ENCODE results near the gene ULBP3. TPM values are rescaled to one million over a fixed set of nuclear protein-coding genes. Genes with fewer than 3 reads are reported as not detected.
A peak's percentile ranks its signal among the peaks of the same experiment; 100 is the strongest.

ULBP3 gene
- 0.57 TPM for total RNA-seq
- long read RNA-seq: 0 reads

DNA sequence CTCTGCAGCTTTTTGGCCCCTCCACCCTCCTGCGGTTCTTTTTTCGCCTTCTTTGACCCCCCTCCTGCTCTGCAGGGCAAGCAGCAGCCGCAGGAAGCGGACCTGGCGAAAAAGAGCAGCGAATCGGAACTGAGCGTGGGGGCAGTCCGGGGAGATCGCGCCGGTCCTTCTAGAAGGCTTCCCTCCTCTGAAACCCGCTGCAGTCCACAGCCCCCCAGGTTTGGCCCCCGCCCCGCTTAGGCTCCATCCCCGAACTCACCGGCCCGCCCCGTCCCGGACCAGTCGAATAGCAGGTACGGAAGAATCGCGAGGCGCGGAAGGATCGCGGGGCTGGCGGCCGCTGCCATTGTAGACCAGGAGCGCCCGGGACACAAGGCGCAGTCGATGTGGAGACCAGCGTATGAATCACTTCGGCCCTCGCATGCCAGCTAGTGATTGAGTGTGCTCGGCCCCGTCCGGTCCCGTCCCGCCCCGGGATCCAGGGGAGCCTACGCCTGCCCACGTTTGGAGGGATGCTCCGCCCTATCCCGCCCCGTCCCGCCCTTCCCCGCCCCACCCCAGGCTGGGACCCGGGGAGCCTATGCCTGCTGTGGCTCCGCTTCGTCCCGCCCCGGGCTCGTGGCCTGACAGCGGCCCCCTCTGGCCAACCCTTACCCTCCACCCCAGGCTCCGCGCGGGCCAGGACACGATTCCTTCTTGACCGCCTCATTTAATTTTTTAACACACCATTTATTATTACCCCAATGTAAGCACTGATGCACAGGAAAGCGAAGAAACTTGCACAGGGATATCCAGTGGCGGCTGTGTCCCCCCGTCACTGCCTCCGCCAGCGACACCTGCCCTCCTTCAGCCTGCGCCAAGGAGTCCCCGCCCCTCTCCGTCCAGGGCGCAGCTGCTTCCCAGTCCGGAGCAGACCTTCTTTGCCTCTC lies at the start of gene ULBP3:
TSS of gene ULBP3 (minus strand) at position 402 of the 929 bp plus-strand sequence. CDS start at position 347, 55 bp downstream.
- DNase-seq (ENCODE audit: low spot score): peak; percentile 90
- intact Hi-C loops (cut with DNase I): no loop called here

DNA sequence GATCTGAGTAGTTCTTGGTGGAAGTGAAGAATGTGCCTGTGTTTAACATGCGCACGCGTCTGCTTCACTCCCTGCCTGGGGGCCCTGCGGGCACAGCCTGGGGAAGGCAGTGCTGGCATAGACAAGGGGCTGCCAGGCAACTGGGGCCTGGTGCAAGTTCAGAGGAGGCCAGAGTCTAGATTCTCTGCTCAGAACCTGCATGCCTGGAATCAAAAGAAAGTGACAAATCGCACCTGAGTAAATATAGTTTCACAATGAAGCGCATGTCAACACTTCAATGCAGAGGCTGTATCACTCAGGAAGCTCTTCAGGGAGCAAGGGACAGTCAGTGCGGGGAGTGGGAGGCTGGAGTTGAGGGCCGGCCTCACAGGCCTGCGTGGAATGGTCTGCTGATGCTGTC lies 49.7 kb upstream of the ULBP3 start:
- intact Hi-C loops (cut with DNase I): no loop called here
- no peak for DNase-seq (ENCODE audit: low spot score)

- no peak for DNase-seq (ENCODE audit: low spot score)
- intact Hi-C loops (cut with DNase I): no loop called here
These were observed 49.3 kb upstream of the ULBP3 start for GRCh38 chr6:150118203-150118602.

DNA sequence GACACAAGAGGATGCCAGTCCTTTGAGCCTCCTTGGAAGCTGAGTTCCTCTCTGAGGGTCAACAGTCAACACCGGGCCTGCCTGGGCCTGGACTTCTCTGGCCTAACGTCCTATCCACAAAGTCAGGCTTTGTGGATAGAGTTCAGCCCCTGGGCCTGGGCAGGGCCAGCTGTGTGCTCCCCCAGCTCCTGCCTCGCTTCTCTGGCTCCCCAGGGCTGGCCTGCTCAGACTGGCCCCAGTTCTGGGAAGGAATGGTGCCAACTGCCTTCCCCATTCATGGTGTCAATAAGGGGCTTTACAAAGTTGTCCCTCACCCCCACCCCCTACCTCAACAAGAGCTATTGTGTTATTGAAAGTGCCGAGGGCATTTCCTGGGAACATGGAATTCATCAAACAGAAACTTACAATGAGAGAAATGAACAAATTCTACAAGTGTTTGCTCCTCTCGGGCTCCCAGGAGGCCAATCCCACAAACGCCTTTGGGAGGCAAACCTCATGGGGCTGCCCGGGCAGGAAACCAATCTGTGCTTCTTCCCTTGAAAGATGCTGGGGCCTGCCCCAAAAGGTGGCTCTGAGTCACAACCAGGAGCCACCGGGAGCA lies 47.4 kb upstream of the ULBP3 start:
- intact Hi-C loops (cut with DNase I): no loop called here
- DNase-seq (ENCODE audit: low spot score): peak; percentile 38

DNA sequence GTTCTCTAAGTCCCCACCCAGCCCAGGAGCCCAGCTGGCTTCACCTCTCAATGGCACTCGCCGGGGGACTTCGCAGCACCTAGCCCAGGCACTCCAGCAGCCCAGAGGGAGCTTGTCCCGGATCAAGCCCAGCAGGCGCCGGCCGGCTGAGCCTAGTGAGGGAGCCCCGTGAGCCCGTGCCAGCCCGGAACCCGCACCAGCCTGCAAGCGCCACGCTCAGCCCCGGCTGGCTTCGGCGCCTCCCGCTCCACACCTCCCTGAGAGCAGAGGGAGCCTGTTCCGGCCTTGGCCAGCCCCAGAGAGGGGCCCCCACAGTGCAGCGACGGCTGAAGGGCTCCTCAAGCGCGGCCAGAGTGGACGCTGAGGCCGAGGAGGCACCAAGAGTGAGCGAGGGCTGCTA lies 46.8 kb upstream of the ULBP3 start:
- intact Hi-C loops (cut with DNase I): no loop called here
- no peak for DNase-seq (ENCODE audit: low spot score)

- no peak for DNase-seq (ENCODE audit: low spot score)
- intact Hi-C loops (cut with DNase I): no loop called here
These were observed 43.3 kb upstream of the ULBP3 start for GRCh38 chr6:150112233-150112632.

DNA sequence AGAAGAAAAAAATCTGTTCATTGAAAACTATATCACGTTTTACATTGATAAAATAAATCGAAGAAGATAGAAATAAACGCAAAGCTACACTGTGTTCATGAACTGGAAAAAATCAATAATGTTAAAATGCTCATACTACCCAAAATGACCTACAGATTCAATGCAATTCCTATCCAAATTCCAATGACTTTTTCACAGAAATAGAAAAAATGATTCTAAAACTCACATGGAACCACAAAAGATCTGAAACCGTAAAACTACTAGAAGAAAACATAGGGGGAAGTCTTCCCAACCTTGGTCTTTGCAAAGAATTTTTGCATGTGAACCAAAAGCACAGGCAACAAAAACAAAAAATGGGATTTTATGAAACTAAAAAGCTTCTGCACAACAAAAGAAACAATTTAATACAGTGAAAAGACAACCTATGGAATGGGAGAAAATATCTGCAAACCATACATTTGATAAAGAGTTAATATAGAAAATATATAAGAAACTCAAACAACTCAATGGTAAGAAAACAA lies 33.9 kb upstream of the ULBP3 start:
- intact Hi-C loops (cut with DNase I): no loop called here
- DNase-seq (ENCODE audit: low spot score): no peak

DNA sequence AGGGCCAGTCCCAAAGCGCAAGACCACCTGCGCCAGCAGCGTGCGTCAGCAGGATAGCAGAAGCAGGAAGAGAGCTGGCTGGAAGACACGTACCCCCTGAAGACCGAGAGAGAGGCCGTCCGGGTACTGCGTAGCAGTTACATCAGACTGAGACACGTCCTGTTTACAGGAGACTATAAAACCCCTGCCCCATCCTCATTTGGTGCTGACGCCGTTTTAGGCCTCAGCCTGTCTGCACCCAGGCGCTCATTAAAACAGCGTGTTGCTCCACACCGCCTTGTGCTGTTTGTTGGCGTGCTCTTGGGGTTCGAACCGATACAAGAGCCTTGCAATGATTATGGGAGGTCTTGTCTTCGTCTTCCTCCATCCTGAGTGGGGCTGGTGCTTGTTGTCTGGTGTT lies 31.8 kb upstream of the ULBP3 start:
- DNase-seq (ENCODE audit: low spot score): no peak
- intact Hi-C loops (cut with DNase I): no loop called here

- intact Hi-C loops (cut with DNase I): no loop called here
- no peak for DNase-seq (ENCODE audit: low spot score)
These were observed 31.0 kb upstream of the ULBP3 start for GRCh38 chr6:150099953-150100352.

GRCh38 chr6:150099546-150099945 lies 30.6 kb upstream of the ULBP3 start:
- no peak for DNase-seq (ENCODE audit: low spot score)
- intact Hi-C loops (cut with DNase I): no loop called here

- intact Hi-C loops (cut with DNase I): no loop called here
- peak; percentile 58 for DNase-seq (ENCODE audit: low spot score)
These were observed 29.2 kb upstream of the ULBP3 start for GRCh38 chr6:150098155-150098554.

GRCh38 chr6:150093397-150093796 lies 24.5 kb upstream of the ULBP3 start:
- no peak for DNase-seq (ENCODE audit: low spot score)
- intact Hi-C loops (cut with DNase I): no loop called here

GRCh38 chr6:150091476-150091875 lies 22.6 kb upstream of the ULBP3 start:
- intact Hi-C loops (cut with DNase I): no loop called here

DNA sequence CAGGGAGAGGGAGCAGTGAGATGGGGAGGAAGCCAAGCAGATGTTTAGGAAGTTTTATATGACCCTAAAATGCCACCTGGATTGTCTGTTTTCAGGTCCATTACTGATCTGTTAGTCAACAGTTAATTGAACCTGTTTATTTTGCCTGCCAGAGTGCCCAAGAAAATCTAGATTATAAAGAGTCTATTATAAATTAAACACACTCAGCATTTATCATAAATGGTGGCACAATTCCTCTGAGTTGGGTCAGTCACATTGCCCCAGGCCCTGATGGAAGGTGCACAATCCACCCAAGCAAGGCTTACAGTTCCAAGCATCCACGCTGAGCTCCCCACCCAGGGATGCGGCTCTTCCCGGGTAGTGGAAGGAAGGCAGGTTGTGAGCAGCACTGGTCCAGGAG lies 21.4 kb upstream of the ULBP3 start:
- no peak for DNase-seq (ENCODE audit: low spot score)
- intact Hi-C loops (cut with DNase I): no loop called here

More at GRCh38 chr6:150091476-150091875, 22.6 kb upstream of the ULBP3 start:
- no peak for DNase-seq (ENCODE audit: low spot score)

DNA sequence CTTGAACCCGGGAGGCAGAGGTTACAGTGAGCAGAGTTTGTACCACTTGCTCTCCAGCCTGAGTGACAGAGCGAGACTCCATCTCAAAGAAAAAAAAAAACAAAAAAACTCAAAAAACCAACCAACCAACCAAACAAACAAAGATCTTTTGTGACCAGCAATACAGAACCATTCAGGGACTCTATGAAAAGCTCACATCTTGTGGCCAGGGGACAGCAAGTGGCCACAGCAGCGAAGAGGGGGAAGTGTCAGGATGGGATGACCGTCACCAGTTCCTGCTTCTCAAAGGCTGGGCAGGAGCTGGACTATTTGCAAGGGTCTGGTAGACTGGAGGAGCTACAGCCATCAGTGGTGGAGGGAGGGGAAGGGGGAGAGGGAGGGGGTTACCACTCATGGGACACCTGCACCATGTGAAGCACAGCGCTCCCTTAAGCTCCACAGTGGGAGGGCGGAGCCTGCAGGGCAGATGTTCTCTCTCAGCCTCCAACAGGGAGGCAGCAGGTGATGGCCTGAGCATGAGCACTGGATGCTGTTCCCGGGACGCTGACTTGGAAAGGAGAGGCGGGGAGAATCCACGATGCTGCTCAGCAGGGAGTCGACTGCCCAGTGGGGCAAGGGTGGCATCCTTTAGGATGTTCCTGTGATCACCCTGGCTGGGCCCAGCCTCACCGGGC lies 19.7 kb upstream of the ULBP3 start:
- DNase-seq (ENCODE audit: low spot score): peak; percentile 44
- intact Hi-C loops (cut with DNase I): no loop called here

- intact Hi-C loops (cut with DNase I): no loop called here
- peak; percentile 46 for DNase-seq (ENCODE audit: low spot score)
These were observed 18.4 kb upstream of the ULBP3 start for GRCh38 chr6:150087336-150087735.

GRCh38 chr6:150086026-150086425 lies 17.1 kb upstream of the ULBP3 start:
- intact Hi-C loops (cut with DNase I): no loop called here
- no peak for DNase-seq (ENCODE audit: low spot score)

GRCh38 chr6:150084426-150084825 lies 15.5 kb upstream of the ULBP3 start:
- DNase-seq (ENCODE audit: low spot score): no peak
- intact Hi-C loops (cut with DNase I): no loop called here

DNA sequence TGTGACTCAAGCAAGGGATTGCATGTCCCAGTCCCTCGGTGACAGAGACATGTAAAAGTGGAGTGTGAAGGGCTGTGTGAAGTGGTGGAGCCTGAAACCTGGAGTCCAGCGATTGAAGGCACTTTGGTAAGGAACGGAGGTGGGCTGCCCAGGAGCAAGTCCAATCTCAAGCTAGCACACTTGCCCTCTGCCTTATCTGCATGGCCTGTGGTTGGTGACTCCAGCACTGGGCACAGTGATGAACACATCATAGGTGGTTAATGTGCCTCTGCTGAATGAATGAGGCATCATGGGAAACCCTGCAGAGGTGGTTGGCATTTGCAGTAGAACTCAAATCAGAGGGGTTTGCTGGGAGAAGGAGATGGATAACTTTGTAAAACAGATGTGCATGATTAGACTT lies 14.9 kb upstream of the ULBP3 start:
- no peak for DNase-seq (ENCODE audit: low spot score)
- intact Hi-C loops (cut with DNase I): no loop called here

GRCh38 chr6:150081702-150082101 lies 12.8 kb upstream of the ULBP3 start:
- DNase-seq (ENCODE audit: low spot score): no peak
- intact Hi-C loops (cut with DNase I): loop anchor here (2.0 kb wide), 1 partner anchor 313 kb away; no protein-coding TSS in a partner anchor

All from cardiac septum (tissue), 1 donor.